Measurements from ENCODE around the gene EFNA5.

EFNA5 gene

GRCh38 chr5:107605596-107606125 is 65.1 kb downstream of the EFNA5 start:
- in situ Hi-C loops (cut with MboI; ENCODE audit: low sequenced_read_pairs), result no loop called here

GRCh38 chr5:107604990-107605389 is 65.7 kb downstream of the EFNA5 start:
- in situ Hi-C loops (cut with MboI; ENCODE audit: low sequenced_read_pairs), result no loop called here

- in situ Hi-C loops (cut with MboI; ENCODE audit: low sequenced_read_pairs), result no loop called here
Observed at GRCh38 chr5:107604146-107604910, 66.4 kb downstream of the EFNA5 start.

- in situ Hi-C loops (cut with MboI; ENCODE audit: low sequenced_read_pairs), result no loop called here
Observed at GRCh38 chr5:107603349-107603748, 67.4 kb downstream of the EFNA5 start.

GRCh38 chr5:107602896-107603295 is 67.8 kb downstream of the EFNA5 start:
- in situ Hi-C loops (cut with MboI; ENCODE audit: low sequenced_read_pairs), result no loop called here

GRCh38 chr5:107601076-107601475 is 69.7 kb downstream of the EFNA5 start:
- in situ Hi-C loops (cut with MboI; ENCODE audit: low sequenced_read_pairs), result no loop called here

GRCh38 chr5:107598958-107599357 is 71.8 kb downstream of the EFNA5 start:
- in situ Hi-C loops (cut with MboI; ENCODE audit: low sequenced_read_pairs), result no loop called here

GRCh38 chr5:107597803-107598202 is 72.9 kb downstream of the EFNA5 start:
- in situ Hi-C loops (cut with MboI; ENCODE audit: low sequenced_read_pairs), result no loop called here

GRCh38 chr5:107597247-107597646 is 73.5 kb downstream of the EFNA5 start:
- in situ Hi-C loops (cut with MboI; ENCODE audit: low sequenced_read_pairs), result no loop called here

- in situ Hi-C loops (cut with MboI; ENCODE audit: low sequenced_read_pairs), result no loop called here
Observed at GRCh38 chr5:107594253-107595045, 76.3 kb downstream of the EFNA5 start.

GRCh38 chr5:107593009-107593408 is 77.7 kb downstream of the EFNA5 start:
- in situ Hi-C loops (cut with MboI; ENCODE audit: low sequenced_read_pairs), result no loop called here

GRCh38 chr5:107592515-107592914 is 78.2 kb downstream of the EFNA5 start:
- in situ Hi-C loops (cut with MboI; ENCODE audit: low sequenced_read_pairs), result no loop called here

- in situ Hi-C loops (cut with MboI; ENCODE audit: low sequenced_read_pairs), result no loop called here
Observed at GRCh38 chr5:107590686-107591085, 80.1 kb downstream of the EFNA5 start.

GRCh38 chr5:107589520-107590193 is 81.1 kb downstream of the EFNA5 start:
- in situ Hi-C loops (cut with MboI; ENCODE audit: low sequenced_read_pairs), result no loop called here

GRCh38 chr5:107582625-107583024 is 88.1 kb downstream of the EFNA5 start:
- in situ Hi-C loops (cut with MboI; ENCODE audit: low sequenced_read_pairs), result no loop called here

GRCh38 chr5:107580889-107581820 is 89.6 kb downstream of the EFNA5 start:
- in situ Hi-C loops (cut with MboI; ENCODE audit: low sequenced_read_pairs), result no loop called here

GRCh38 chr5:107578051-107578635 is 92.6 kb downstream of the EFNA5 start:
- in situ Hi-C loops (cut with MboI; ENCODE audit: low sequenced_read_pairs), result no loop called here

GRCh38 chr5:107577394-107577950 is 93.3 kb downstream of the EFNA5 start:
- in situ Hi-C loops (cut with MboI; ENCODE audit: low sequenced_read_pairs), result no loop called here

GRCh38 chr5:107576736-107577393 is 93.9 kb downstream of the EFNA5 start:
- in situ Hi-C loops (cut with MboI; ENCODE audit: low sequenced_read_pairs), result no loop called here
